Activated CD8-positive, alpha-beta memory T cell treated with anti-CD3 and anti-CD28 coated beads, Interleukin-2, amount 50 U/mL, for 1 hour (primary cell): Measurements from ENCODE around the gene OR4N2.
"Not testable (repeated sequence)": the region's sequence is repeated elsewhere in the genome, so short reads cannot be mapped to it uniquely, and the experiment has no call there.

Source experiments
- DNase-seq: peaks from one replicate; pipeline ENCODE4 v3.0.0-alpha.2; 2020; ENCODE audit errors: extremely low read depth

The OR4N2 gene

GRCh38 chr14:19803470-19803869 is at the start of gene OR4N2:
Gene OR4N2, plus strand, starts transcription at chr14:19803770. Its CDS starts 23,679 bp downstream, at chr14:19827449.
- not testable (repeated sequence) for DNase-seq

GRCh38 chr14:19754172-19754571 is 49.4 kb upstream of the OR4N2 start:
- DNase-seq, result no peak

- DNase-seq, result not testable (repeated sequence)
Measured at GRCh38 chr14:19771491-19771890, 32.1 kb upstream of the OR4N2 start.

GRCh38 chr14:19771895-19772430 is 31.6 kb upstream of the OR4N2 start:
- DNase-seq, result no peak

GRCh38 chr14:19772454-19772853 is 31.1 kb upstream of the OR4N2 start:
- not testable (repeated sequence) for DNase-seq

GRCh38 chr14:19773204-19773603 is 30.4 kb upstream of the OR4N2 start, which contains the start of gene OR4M1:
Gene OR4M1, plus strand, starts transcription at chr14:19773504. Its CDS starts 6,819 bp downstream, at chr14:19780323.
- not testable (repeated sequence) for DNase-seq

- DNase-seq, result no peak
Measured at GRCh38 chr14:19775587-19775986, 28.0 kb upstream of the OR4N2 start.

GRCh38 chr14:19785848-19786247 is 17.7 kb upstream of the OR4N2 start:
- not testable (repeated sequence) for DNase-seq

GRCh38 chr14:19787318-19787717 is 16.3 kb upstream of the OR4N2 start:
- DNase-seq, result not testable (repeated sequence)

GRCh38 chr14:19788150-19788549 is 15.4 kb upstream of the OR4N2 start:
- not testable (repeated sequence) for DNase-seq

GRCh38 chr14:19796520-19797108 is 7.0 kb upstream of the OR4N2 start:
- DNase-seq, result not testable (repeated sequence)

GRCh38 chr14:19799880-19800279 is 3.7 kb upstream of the OR4N2 start:
- no peak for DNase-seq

GRCh38 chr14:19800282-19801117 is 3.1 kb upstream of the OR4N2 start:
- no peak for DNase-seq

GRCh38 chr14:19801118-19801464 is 2.5 kb upstream of the OR4N2 start:
- DNase-seq, result no peak

- not testable (repeated sequence) for DNase-seq
Measured at GRCh38 chr14:19813171-19813920, 9.8 kb downstream of the OR4N2 start.

GRCh38 chr14:19819879-19820278 is 16.3 kb downstream of the OR4N2 start:
- not testable (repeated sequence) for DNase-seq

- DNase-seq, result not testable (repeated sequence)
Measured at GRCh38 chr14:19821016-19821415, 17.4 kb downstream of the OR4N2 start.

GRCh38 chr14:19823178-19823577 is 19.6 kb downstream of the OR4N2 start:
- no peak for DNase-seq

GRCh38 chr14:19823765-19824164 is 20.2 kb downstream of the OR4N2 start:
- DNase-seq, result no peak

- not testable (repeated sequence) for DNase-seq
Measured at GRCh38 chr14:19827626-19828244, 24.2 kb downstream of the OR4N2 start.

- no peak for DNase-seq
Measured at GRCh38 chr14:19828314-19828713, 24.7 kb downstream of the OR4N2 start.
